Suprapubic skin (tissue), 4 donors: ENCODE data around the gene RNLS.

Experiments used
- POLR2A ChIP-seq, 2 donors: fragments of 450-650 bp; IDR thresholded peaks; one replicate each; pipeline ENCODE4 v1.6.1; 2017; ENCODE audit warnings: antibody characterized with exemption in 2 of 2, mild to moderate bottlenecking in 2 of 2, moderate library complexity in 2 of 2
- POLR2AphosphoS5 ChIP-seq, 3 donors: sonication (generic); formaldehyde crosslinking; IDR thresholded peaks; one replicate each; pipeline ENCODE4 v1.6.1; 2017; ENCODE audit warnings: antibody characterized with exemption in 3 of 3
- TF ChIP-seq, protein P1 (sequence below), 2 donors: fragments of 200-600 bp in 1 of 2; fragments of 450-650 bp in 1 of 2; sonication (generic) in 1 of 2; IDR thresholded peaks; one replicate each; pipeline ENCODE4 v1.5.1; 2016 to 2019; ENCODE audit warnings: antibody characterized with exemption in 2 of 2, mild to moderate bottlenecking in 1 of 2, moderate library complexity in 1 of 2

DNA sequence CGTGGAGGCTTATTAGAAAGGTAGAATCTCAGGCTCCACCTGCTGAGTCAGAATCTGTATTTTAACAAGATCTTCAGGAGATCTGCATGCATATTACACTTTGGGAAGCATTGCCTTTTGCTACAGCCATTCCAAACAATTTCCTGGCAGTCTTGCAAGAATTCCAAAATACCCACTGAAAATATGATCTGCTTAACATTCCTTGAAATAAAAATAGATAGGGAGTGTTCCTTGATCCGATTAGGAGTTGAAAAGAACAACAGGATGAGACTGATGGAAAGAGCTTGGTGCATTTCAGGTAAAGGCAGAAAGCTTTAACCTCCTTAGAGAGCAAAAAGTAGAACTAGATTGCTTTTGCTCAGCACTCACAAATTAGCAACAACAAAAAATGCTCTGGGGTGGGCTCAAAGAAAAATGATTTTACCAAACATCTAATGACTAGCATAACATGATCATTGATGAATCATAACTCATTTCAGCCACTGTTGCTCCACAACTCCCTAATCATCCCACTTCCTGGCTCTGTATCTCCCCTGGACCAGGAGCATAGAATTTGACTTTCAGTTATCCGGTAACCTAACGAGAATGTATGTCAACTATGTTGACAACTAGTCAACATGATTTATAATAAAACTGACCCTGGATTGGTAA, 115.2 kb downstream of the RNLS start:
- TF ChIP-seq, protein P1, sequence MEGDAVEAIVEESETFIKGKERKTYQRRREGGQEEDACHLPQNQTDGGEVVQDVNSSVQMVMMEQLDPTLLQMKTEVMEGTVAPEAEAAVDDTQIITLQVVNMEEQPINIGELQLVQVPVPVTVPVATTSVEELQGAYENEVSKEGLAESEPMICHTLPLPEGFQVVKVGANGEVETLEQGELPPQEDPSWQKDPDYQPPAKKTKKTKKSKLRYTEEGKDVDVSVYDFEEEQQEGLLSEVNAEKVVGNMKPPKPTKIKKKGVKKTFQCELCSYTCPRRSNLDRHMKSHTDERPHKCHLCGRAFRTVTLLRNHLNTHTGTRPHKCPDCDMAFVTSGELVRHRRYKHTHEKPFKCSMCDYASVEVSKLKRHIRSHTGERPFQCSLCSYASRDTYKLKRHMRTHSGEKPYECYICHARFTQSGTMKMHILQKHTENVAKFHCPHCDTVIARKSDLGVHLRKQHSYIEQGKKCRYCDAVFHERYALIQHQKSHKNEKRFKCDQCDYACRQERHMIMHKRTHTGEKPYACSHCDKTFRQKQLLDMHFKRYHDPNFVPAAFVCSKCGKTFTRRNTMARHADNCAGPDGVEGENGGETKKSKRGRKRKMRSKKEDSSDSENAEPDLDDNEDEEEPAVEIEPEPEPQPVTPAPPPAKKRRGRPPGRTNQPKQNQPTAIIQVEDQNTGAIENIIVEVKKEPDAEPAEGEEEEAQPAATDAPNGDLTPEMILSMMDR (IDR thresholded peaks at IDR 0.05) = no peak
- TF ChIP-seq POLR2AphosphoS5 (IDR thresholded peaks at IDR 0.05) (no peak), POLR2A (IDR thresholded peaks at IDR 0.05) (no peak)
